K562 (cell line): ENCODE results near the gene PLCB3. TPM values are rescaled to one million over a fixed set of nuclear protein-coding genes. Genes with fewer than 3 reads are reported as not detected.

ENCODE experiments used
- CBFA2T2 ChIP-seq: fragments of 450-650 bp; conservative IDR thresholded peaks from 2 replicates; pipeline ENCODE4 v1.6.1; 2017; ENCODE audit warnings: mild to moderate bottlenecking
- CBFA2T3 ChIP-seq: fragments of 450-650 bp; IDR thresholded peaks from 2 replicates; pipeline ENCODE4 v1.6.1; 2017
- CCNT2 ChIP-seq: IDR thresholded peaks from 2 replicates; pipeline ENCODE4 v1.6.1; 2011; ENCODE audit warnings: borderline replicate concordance, low read depth, mild to moderate bottlenecking, moderate library complexity, mixed read lengths, low read length; ENCODE audit not compliant: insufficient read length; ENCODE audit errors: extremely low read depth
- ELF2 ChIP-seq: fragments of 250-450 bp; sonication (Bioruptor Pico); IDR thresholded peaks from 2 replicates; pipeline ENCODE4 v1.5.0; 2021; ENCODE audit warnings: mild to moderate bottlenecking
- FOXM1 ChIP-seq, 2 experiments: fragments of 450-650 bp in 1 of 2; sonication (generic) in 1 of 2; formaldehyde crosslinking in 1 of 2; IDR thresholded peaks; 2 replicates each; pipeline versions ENCODE4 v1.6.1 to v1.9.0; 2017 to 2022; ENCODE audit warnings: low read depth in 2 of 2, mild to moderate bottlenecking in 2 of 2, missing genetic modification reagents in 1 of 2, moderate library complexity in 1 of 2
- MGA ChIP-seq: fragments of 450-650 bp; IDR thresholded peaks from 2 replicates; pipeline ENCODE4 v1.6.1; 2016; ENCODE audit warnings: mild to moderate bottlenecking, moderate library complexity
- RAD21 ChIP-seq, 2 experiments: fragments of 250-450 bp in 1 of 2; fragments of 450-650 bp in 1 of 2; sonication (Bioruptor Pico) in 1 of 2; formaldehyde crosslinking in 1 of 2; IDR thresholded peaks in 1 of 2; conservative IDR thresholded peaks in 1 of 2; 2 replicates each; pipeline versions ENCODE4 v1.4.0 to v1.8.0; 2020 to 2022; ENCODE audit warnings: mild to moderate bottlenecking in 2 of 2, moderate library complexity in 1 of 2
- SMARCA5 ChIP-seq: fragments of 450-650 bp; IDR thresholded peaks from 2 replicates; pipeline ENCODE4 v1.6.1; 2016
- ZSCAN32 ChIP-seq: fragments of 450-650 bp; formaldehyde crosslinking; IDR thresholded peaks from 2 replicates; pipeline ENCODE4 v1.4.0; 2020; ENCODE audit warnings: mild to moderate bottlenecking, moderate library complexity
- polyA plus RNA-seq, 8 experiments: library from polyadenylated mRNA; depleted of rRNA in 4 of 8; stranded (reverse) in 5 of 8; unstranded in 3 of 8; fragments of >200 nt; fragmentation: Nextera tagmentation in 2 of 8; fragmentation: Illumina TruSeq in 1 of 8; extraction: Ambion mirVana in 2 of 8; extraction: Trizol in 1 of 8; gene quantifications; 2 replicates each; pipeline versions ENCODE4 v1.2.1 to v1.2.3, GENCODE V29; 2011 to 2014; ENCODE audit warnings: inconsistent platforms in 1 of 8, missing spikeins in 1 of 8
- total RNA-seq, 7 experiments: library from RNA; depleted of rRNA in 6 of 7; stranded (reverse); fragments of >200 nt in 6 of 7; fragmentation: Illumina TruSeq in 2 of 7; extraction: Trizol in 2 of 7; gene quantifications; 2 replicates each; pipeline versions ENCODE4 v1.2.1 to v1.2.3, GENCODE V29; 2011 to 2021; ENCODE audit warnings: low replicate concordance in 1 of 7
- TF ChIP-seq, protein P1 (sequence below): sonication (generic); formaldehyde crosslinking; IDR thresholded peaks from 2 replicates; pipeline ENCODE4 v1.8.0; 2022; ENCODE audit warnings: mild to moderate bottlenecking, missing genetic modification reagents

PLCB3 gene
- total and polyA plus RNA-seq, 9 of the 15 experiments (the other 6 are each of a cell fraction or from before 2014, with no cell fraction given): 0.31 to 44.8 (median 14.6) TPM

DNA sequence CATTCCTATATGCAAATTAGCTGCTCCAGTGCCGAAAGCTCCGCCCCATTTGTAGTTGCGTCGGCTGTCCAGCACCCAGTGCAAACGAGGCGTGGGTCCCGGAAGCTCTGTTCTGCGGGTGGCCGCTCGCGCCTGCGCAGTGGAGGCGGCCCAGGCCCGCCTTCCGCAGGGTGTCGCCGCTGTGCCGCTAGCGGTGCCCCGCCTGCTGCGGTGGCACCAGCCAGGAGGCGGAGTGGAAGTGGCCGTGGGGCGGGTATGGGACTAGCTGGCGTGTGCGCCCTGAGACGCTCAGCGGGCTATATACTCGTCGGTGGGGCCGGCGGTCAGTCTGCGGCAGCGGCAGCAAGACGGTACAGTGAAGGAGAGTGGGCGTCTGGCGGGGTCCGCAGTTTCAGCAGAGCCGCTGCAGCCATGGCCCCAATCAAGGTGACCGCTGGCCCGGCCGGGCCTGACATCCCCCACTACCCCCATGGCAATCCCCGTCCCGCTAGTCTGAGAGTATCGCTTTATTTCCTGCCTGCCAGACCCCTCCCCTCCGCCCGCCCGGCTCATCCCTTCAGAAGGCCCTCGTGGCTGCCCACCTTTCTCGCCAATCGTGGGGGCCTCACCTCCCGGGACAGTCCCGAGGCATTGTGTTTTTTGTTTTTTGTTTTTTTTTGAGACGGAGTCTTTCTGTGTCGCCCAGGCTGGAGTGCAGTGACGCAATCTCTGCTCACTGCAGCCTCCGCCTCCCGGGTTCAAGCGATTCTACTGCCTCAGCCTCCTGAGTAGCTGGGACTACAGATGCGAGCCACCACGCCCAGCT is 66.8 kb downstream of the PLCB3 start, which contains the start of gene PRDX5 (continued):
- TF ChIP-seq FOXM1 (IDR thresholded peaks at IDR 0.05; ENCODE audit: low read depth) (no peak), FOXM1 (CRISPR knock-in tag; IDR thresholded peaks at IDR 0.05; ENCODE audit: low read depth) (peak; percentile 30; the same call in 1 of the 2 replicates), SMARCA5 (peak; percentile 64; the same call in 1 of the 2 replicates), RAD21 (CRISPR knock-in tag; conservative IDR thresholded peaks at IDR 0.05 in 1 of 2, IDR thresholded peaks at IDR 0.05 in 1 of 2) (peak; percentile 90 to 91), CBFA2T2 (no peak), CBFA2T3 (no peak), MGA (no peak), CCNT2 (peak; percentile 90), ELF2 (0 out of 2 replicates have a peak, but pooled peaks have one; percentile 15), ZSCAN32 (no peak)
- TF ChIP-seq, protein P1, sequence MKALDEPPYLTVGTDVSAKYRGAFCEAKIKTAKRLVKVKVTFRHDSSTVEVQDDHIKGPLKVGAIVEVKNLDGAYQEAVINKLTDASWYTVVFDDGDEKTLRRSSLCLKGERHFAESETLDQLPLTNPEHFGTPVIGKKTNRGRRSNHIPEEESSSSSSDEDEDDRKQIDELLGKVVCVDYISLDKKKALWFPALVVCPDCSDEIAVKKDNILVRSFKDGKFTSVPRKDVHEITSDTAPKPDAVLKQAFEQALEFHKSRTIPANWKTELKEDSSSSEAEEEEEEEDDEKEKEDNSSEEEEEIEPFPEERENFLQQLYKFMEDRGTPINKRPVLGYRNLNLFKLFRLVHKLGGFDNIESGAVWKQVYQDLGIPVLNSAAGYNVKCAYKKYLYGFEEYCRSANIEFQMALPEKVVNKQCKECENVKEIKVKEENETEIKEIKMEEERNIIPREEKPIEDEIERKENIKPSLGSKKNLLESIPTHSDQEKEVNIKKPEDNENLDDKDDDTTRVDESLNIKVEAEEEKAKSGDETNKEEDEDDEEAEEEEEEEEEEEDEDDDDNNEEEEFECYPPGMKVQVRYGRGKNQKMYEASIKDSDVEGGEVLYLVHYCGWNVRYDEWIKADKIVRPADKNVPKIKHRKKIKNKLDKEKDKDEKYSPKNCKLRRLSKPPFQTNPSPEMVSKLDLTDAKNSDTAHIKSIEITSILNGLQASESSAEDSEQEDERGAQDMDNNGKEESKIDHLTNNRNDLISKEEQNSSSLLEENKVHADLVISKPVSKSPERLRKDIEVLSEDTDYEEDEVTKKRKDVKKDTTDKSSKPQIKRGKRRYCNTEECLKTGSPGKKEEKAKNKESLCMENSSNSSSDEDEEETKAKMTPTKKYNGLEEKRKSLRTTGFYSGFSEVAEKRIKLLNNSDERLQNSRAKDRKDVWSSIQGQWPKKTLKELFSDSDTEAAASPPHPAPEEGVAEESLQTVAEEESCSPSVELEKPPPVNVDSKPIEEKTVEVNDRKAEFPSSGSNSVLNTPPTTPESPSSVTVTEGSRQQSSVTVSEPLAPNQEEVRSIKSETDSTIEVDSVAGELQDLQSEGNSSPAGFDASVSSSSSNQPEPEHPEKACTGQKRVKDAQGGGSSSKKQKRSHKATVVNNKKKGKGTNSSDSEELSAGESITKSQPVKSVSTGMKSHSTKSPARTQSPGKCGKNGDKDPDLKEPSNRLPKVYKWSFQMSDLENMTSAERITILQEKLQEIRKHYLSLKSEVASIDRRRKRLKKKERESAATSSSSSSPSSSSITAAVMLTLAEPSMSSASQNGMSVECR (CRISPR knock-in tag): 0 out of 2 replicates have a peak, but pooled peaks have one; percentile 41
